Astrocyte of the cerebellum (primary cell): ENCODE results near the gene ASPRV1.
"Not testable (repeated sequence)": the region's sequence is repeated elsewhere in the genome, so short reads cannot be mapped to it uniquely, and the experiment has no call there.

Experiments
- DNase-seq: peaks from one replicate; pipeline ENCODE4 v3.0.0-alpha.2; 2011; ENCODE audit warnings: low read depth
- H3K4me3 ChIP-seq: 2 replicates; pipeline ENCODE4 v1.5.1; 2011; ENCODE audit warnings: mild to moderate bottlenecking, low read depth, low read length, moderate library complexity
- in situ Hi-C: cut with HindIII; loops from 2 replicates; pipeline ENCODE4 v1.10.0; 2017; ENCODE audit warnings: low sequenced_read_pairs
- TF ChIP-seq, protein P1 (sequence below): IDR thresholded peaks from 2 replicates; pipeline ENCODE4 v1.5.1; 2012; ENCODE audit warnings: low read length, low read depth, moderate library complexity, mild to moderate bottlenecking; ENCODE audit errors: missing control alignments

The ASPRV1 gene

DNA sequence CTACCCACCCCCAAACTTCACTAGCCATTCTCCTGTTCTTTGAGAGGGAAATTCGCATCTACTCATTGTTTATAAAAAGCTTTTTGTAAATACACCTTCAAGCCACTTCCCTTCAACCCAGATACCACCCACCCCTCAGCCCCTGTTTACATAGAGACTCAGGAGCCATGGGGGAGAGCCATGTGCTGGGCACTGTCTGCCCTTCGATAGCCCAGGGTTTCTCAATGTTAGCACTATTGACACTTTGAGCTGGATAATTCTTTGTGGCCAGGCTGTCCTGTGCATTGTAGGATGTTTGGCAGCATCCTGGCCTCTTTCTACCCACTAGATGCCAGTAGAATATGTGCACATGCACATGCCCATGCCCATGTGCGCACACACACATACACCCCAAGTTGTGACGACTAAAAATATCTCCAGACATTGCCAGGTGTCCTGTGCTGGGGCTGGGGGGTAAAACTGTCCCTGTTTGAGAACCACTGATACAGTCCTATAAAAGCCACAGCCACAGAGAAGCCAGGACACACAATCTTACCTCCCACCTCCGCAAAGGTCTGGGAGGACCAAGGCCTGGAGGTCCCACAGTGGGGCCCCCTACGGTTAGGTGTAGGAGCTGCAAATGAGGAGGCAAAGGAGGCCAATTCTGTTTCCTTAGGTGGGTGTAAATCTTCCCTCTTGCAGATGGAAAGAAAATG is 44.5 kb upstream of the ASPRV1 start:
- H3K4me3 ChIP-seq: no peak overlapping the region
- no peak for DNase-seq
- in situ Hi-C loops: loop anchor here (5.0 kb wide), 1 partner anchor 59 kb away; no protein-coding TSS in a partner anchor
- TF ChIP-seq, protein P1, sequence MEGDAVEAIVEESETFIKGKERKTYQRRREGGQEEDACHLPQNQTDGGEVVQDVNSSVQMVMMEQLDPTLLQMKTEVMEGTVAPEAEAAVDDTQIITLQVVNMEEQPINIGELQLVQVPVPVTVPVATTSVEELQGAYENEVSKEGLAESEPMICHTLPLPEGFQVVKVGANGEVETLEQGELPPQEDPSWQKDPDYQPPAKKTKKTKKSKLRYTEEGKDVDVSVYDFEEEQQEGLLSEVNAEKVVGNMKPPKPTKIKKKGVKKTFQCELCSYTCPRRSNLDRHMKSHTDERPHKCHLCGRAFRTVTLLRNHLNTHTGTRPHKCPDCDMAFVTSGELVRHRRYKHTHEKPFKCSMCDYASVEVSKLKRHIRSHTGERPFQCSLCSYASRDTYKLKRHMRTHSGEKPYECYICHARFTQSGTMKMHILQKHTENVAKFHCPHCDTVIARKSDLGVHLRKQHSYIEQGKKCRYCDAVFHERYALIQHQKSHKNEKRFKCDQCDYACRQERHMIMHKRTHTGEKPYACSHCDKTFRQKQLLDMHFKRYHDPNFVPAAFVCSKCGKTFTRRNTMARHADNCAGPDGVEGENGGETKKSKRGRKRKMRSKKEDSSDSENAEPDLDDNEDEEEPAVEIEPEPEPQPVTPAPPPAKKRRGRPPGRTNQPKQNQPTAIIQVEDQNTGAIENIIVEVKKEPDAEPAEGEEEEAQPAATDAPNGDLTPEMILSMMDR: no peak

DNA sequence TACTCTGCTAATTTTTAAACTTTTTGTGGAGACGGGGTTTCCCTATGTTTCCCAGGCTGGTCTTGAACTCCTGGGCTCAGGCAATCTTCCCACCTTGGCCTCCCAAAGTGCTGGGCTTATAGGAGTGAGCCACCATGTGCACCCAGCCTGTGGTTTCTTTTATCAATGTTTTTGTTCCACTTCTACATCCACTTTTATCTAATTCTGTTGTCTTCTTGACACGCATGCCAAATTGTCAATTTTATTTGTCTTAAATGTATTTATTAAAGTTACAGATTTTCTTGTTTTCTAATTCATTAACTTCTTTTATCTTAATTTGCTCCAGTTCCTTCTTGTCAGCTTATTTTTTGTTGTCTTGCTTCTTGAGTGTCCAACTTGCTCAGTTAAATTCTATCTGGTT is 43.8 kb upstream of the ASPRV1 start:
- DNase-seq: no peak
- in situ Hi-C loops: loop anchor here (5.0 kb wide), 1 partner anchor 58 kb away; no protein-coding TSS in a partner anchor
- TF ChIP-seq, protein P1: no peak
- no peak overlapping the region for H3K4me3 ChIP-seq

DNA sequence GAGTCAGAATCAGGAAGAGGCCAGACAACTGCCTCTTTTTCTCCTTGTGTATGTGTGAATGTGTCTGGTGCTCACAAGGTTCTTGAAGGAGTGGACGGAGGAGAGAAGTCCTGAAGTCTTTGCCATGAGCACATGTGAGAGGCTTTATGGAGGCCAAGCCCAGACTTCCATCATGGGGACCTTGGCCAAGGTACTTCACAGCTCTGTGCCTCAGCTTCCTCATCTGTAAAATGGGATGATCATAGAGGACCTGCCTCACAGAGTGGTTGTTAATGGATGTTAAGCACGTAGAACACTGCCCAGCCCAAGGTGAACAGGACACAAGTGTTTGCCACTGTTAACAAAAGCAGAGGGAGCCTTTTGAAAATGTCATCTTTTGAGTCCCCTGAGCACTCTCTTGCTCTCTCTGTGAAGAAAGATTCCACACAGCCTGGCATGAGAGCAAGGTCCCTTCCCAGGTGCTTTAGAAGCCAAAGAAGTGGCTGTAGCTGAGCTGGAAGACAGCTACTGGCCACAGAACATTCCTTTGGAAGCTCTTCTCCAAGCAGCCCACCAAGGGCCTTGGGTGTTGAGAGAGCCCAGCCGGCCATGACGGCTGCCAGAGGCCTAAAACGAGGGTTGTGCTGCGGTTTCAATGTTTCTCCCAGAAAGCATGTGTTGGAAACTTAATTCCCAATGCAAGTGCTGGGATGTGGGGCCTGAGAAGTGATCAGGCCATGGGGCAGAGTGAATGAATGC is 41.8 kb upstream of the ASPRV1 start:
- no peak for DNase-seq
- in situ Hi-C loops: no loop called here
- H3K4me3 ChIP-seq: no peak overlapping the region
- TF ChIP-seq, protein P1: no peak

DNA sequence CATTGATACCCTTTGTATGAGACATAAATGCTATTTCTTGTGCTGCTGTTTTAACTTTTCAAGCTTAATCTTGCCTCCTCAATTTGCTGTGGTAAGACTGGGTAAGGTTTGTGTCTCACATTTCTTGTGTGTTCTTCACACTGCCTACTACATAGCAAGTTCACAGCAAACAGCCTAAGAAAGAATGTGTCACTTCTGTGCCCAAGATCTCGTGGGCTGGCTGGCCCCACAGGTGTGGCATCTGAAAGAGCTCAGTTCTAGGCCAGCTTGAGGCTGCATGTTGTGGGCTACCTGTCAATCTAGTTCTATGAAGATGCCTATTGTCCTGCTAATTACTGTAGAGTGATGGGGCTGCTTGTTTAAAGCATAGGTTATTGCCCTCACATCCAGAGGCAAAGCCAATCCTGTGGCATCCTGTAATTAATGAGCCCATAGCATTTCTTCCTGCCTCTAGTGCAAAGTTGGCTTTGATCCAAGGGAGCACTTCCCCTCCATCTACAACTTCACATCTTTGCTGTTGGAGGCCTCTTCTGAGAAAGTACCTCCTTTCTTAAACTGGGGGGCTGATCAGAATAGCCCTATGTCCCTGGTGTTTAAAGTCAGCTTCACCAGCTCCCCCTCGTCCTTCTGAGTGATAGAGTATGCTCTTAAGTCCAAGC is 40.9 kb upstream of the ASPRV1 start:
- TF ChIP-seq, protein P1: no peak
- DNase-seq: no peak
- in situ Hi-C loops: no loop called here
- H3K4me3 ChIP-seq: no peak overlapping the region

DNA sequence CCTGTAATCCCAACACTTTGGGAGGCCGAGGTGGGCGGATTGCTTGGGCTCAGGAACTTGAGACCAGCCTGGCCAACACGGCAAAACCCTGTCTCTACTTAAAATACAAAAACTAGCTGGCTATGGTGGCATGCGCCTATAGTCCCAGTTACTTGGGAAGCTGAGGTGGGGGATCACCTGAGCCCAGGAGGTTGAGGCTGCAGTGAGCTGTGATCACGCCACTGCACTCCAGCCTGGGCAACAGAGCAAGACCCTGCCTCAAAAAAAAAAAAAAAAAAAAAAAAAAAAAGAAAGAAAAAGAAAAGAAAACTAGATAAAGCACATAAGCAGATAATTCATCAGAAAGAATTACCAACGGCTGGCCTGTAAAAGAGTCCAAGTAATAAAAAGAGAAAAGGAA is 39.1 kb upstream of the ASPRV1 start:
- in situ Hi-C loops, H3K4me3 ChIP-seq, DNase-seq: not testable (repeated sequence)

DNA sequence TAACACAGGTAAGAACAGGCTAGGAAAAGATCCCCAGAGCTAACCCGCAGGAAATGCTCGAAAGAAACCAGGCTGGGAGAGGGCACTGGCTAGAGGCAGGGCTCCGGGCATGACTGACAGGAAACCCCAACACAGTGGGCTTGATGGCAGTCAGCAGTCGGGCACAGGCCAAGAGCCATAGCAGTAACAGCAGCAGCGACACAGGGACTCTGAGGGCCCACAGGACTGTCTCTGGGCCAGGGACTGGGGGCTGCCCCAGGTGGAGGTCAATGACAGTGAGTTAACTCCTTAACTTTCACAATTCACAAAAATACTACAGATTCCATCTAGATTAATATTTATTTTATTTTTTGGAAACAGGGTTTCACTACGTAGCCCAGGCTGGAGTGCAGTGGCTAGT is 37.3 kb upstream of the ASPRV1 start:
- no peak overlapping the region for H3K4me3 ChIP-seq
- in situ Hi-C loops: no loop called here
- no peak for DNase-seq
- TF ChIP-seq, protein P1: no peak
